ENCODE data around the gene DDX41.
A peak's percentile ranks its signal among the peaks of the same experiment; 100 is the strongest.

DDX41 gene

DNA sequence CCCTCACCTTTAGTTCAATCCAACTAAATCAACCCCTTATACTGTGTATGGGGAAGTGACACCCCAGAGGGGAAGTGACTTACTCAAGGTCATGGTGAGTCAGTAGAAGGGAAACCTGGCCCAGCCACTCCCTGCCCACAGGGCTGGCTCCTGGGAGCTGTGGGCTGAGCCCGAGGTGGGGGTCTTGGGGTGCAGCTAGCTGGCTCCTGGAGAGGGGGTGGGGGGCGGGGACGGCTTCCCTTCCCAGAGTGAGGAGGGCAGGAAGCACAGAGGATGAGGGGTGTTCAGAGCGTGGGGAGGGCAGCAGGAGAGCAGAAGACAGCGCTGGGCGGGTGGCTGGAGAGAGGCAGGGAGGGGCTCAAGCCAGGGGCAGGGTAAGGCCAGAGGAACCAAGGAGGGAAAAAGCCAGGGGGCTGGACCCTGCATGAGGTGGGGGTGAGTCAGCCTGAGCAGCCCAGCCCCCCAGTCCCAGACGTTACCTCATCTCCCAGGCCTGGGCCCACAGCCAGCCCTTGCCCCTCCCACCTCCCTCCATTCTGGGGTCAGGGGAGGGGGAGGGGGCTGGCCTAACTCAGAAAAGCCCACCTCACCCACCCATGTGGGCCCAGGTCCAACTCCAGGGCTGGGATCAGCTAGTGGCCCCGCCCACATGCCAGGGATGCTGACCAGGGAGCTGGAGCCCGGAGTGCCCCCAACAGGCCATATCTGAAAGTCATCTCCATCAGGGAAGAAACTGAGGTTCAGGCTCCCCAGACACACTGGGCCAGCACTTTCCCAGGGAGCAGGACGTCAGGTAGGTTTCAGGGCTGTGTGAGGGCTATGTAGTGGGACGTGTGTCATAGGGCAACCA lies 22.2 kb downstream of the DDX41 start:
- peak overlapping the region; percentile 82 for H3K9ac ChIP-seq (ENCODE audit: low read length)
- H3K9me3 ChIP-seq (ENCODE audit: low read length): no peaks in the 10 kb centered on the region
- peak overlapping the region; percentile 64 to 68 for H3K4me3 ChIP-seq (ENCODE audit: low read depth in 1 of 2, low read length in 2 of 2)
- peaks cover 57% of the 10 kb centered on the region for H3K4me1 ChIP-seq (ENCODE audit: insufficient read depth, low read length)
- H3K27ac ChIP-seq (ENCODE audit: low read depth, low read length): peak overlapping the region; percentile 100
- no peaks in the 10 kb centered on the region for H3K27me3 ChIP-seq (ENCODE audit: control insufficient read depth in 1 of 2, insufficient read depth in 2 of 2, low read length in 2 of 2)
- peaks cover 40% of the 10 kb centered on the region for H3K36me3 ChIP-seq (ENCODE audit: insufficient read depth, low read length)

GRCh38 chr5:177493795-177494345 lies 22.9 kb downstream of the DDX41 start:
- peaks cover 64% of the 10 kb centered on the region for H3K4me1 ChIP-seq (ENCODE audit: insufficient read depth, low read length)
- H3K9me3 ChIP-seq (ENCODE audit: low read length): no peaks in the 10 kb centered on the region
- H3K9ac ChIP-seq (ENCODE audit: low read length): peak overlapping the region; percentile 82
- peak overlapping the region; percentile 100 for H3K27ac ChIP-seq (ENCODE audit: low read depth, low read length)
- H3K27me3 ChIP-seq (ENCODE audit: control insufficient read depth in 1 of 2, insufficient read depth in 2 of 2, low read length in 2 of 2): no peaks in the 10 kb centered on the region
- peaks cover 46% of the 10 kb centered on the region for H3K36me3 ChIP-seq (ENCODE audit: insufficient read depth, low read length)
- peak overlapping the region; percentile 9 to 61 for H3K4me3 ChIP-seq (ENCODE audit: low read depth in 1 of 2, low read length in 2 of 2)

DNA sequence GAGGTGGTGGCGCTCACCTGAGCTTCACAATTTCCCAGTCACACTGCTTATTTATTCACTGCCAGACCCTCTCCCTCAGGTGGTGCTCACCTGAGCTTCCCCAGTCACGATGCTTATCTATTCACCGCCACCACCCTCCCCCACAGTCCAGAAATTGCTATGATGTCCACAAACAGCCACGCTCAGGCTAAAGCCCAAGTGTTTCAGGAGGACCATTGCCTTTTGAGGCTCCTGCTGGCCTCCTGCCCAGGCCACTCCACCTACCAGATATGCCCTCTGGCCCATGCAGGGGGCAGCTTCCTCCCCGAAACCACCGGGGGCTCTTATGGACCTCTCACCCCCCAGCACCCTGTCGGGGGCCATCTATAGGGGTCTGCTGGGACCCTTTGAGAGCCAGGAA lies 23.9 kb downstream of the DDX41 start:
- H3K4me3 ChIP-seq (ENCODE audit: low read depth in 1 of 2, low read length in 2 of 2): peak overlapping the region; percentile 2 to 61

GRCh38 chr5:177491983-177492746 lies 24.6 kb downstream of the DDX41 start:
- Histone ChIP-seq H3K27ac (ENCODE audit: low read depth, low read length) (peak overlapping the region; percentile 100), H3K27me3 (ENCODE audit: control insufficient read depth in 1 of 2, insufficient read depth in 2 of 2, low read length in 2 of 2) (no peaks in the 10 kb centered on the region), H3K4me1 (ENCODE audit: insufficient read depth, low read length) (peaks cover 71% of the 10 kb centered on the region), H3K9ac (ENCODE audit: low read length) (peak overlapping the region; percentile 82), H3K9me3 (ENCODE audit: low read length) (no peaks in the 10 kb centered on the region), H3K4me3 (ENCODE audit: low read depth in 1 of 2, low read length in 2 of 2) (peak overlapping the region; percentile 2 to 61), H3K36me3 (ENCODE audit: insufficient read depth, low read length) (peaks cover 63% of the 10 kb centered on the region)

More for the DNA sequence above, 23.9 kb downstream of the DDX41 start:
- Histone ChIP-seq H3K9ac (ENCODE audit: low read length) (peak overlapping the region; percentile 82), H3K27ac (ENCODE audit: low read depth, low read length) (peak overlapping the region; percentile 100), H3K27me3 (ENCODE audit: control insufficient read depth in 1 of 2, insufficient read depth in 2 of 2, low read length in 2 of 2) (no peaks in the 10 kb centered on the region), H3K9me3 (ENCODE audit: low read length) (no peaks in the 10 kb centered on the region), H3K4me1 (ENCODE audit: insufficient read depth, low read length) (peaks cover 65% of the 10 kb centered on the region), H3K36me3 (ENCODE audit: insufficient read depth, low read length) (peaks cover 56% of the 10 kb centered on the region)

- Histone ChIP-seq H3K36me3 (ENCODE audit: insufficient read depth, low read length) (peaks cover 68% of the 10 kb centered on the region), H3K27me3 (ENCODE audit: control insufficient read depth in 1 of 2, insufficient read depth in 2 of 2, low read length in 2 of 2) (no peaks in the 10 kb centered on the region), H3K9me3 (ENCODE audit: low read length) (no peaks in the 10 kb centered on the region), H3K4me1 (ENCODE audit: insufficient read depth, low read length) (peaks cover 72% of the 10 kb centered on the region), H3K9ac (ENCODE audit: low read length) (no peak overlapping the region), H3K27ac (ENCODE audit: low read depth, low read length) (peak overlapping the region; percentile 61), H3K4me3 (ENCODE audit: low read depth in 1 of 2, low read length in 2 of 2) (no peak overlapping the region)
Measured at GRCh38 chr5:177491429-177491945, 25.3 kb downstream of the DDX41 start.

DNA sequence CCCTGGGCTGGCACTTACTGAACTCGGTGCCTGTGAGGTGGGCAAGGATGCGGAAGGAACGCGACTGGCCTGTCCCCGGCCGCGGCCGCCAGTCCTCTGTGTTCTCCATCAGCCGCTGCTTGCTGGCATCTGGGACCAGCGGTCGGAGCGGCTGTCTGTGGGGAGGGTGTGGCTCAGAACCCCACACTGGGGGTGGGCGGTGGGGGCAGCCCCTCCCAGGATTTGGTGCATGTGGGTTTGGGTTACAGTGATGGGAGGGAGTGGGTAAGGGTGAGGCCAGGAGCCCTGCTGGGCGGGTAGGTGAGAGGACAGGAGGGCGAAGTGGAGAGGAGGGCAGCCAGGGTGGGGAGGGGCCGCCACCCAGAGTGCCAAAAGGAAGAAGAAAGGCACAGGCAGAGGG lies 25.8 kb downstream of the DDX41 start:
- Histone ChIP-seq H3K36me3 (ENCODE audit: insufficient read depth, low read length) (peaks cover 73% of the 10 kb centered on the region), H3K4me1 (ENCODE audit: insufficient read depth, low read length) (peaks cover 73% of the 10 kb centered on the region), H3K4me3 (ENCODE audit: low read depth in 1 of 2, low read length in 2 of 2) (peak overlapping the region in 1 of 2 donors; percentile 14), H3K27me3 (ENCODE audit: control insufficient read depth in 1 of 2, insufficient read depth in 2 of 2, low read length in 2 of 2) (no peaks in the 10 kb centered on the region), H3K27ac (ENCODE audit: low read depth, low read length) (peak overlapping the region; percentile 61), H3K9me3 (ENCODE audit: low read length) (no peaks in the 10 kb centered on the region), H3K9ac (ENCODE audit: low read length) (no peak overlapping the region)

- H3K9me3 ChIP-seq (ENCODE audit: low read length): no peaks in the 10 kb centered on the region
- peaks cover 75% of the 10 kb centered on the region for H3K36me3 ChIP-seq (ENCODE audit: insufficient read depth, low read length)
- no peaks in the 10 kb centered on the region for H3K27me3 ChIP-seq (ENCODE audit: control insufficient read depth in 1 of 2, insufficient read depth in 2 of 2, low read length in 2 of 2)
- H3K4me1 ChIP-seq (ENCODE audit: insufficient read depth, low read length): peaks cover 70% of the 10 kb centered on the region
- H3K4me3 ChIP-seq (ENCODE audit: low read depth in 1 of 2, low read length in 2 of 2): no peak overlapping the region
- H3K9ac ChIP-seq (ENCODE audit: low read length): no peak overlapping the region
- peak overlapping the region; percentile 61 for H3K27ac ChIP-seq (ENCODE audit: low read depth, low read length)
Measured at GRCh38 chr5:177490311-177490991, 26.3 kb downstream of the DDX41 start.

DNA sequence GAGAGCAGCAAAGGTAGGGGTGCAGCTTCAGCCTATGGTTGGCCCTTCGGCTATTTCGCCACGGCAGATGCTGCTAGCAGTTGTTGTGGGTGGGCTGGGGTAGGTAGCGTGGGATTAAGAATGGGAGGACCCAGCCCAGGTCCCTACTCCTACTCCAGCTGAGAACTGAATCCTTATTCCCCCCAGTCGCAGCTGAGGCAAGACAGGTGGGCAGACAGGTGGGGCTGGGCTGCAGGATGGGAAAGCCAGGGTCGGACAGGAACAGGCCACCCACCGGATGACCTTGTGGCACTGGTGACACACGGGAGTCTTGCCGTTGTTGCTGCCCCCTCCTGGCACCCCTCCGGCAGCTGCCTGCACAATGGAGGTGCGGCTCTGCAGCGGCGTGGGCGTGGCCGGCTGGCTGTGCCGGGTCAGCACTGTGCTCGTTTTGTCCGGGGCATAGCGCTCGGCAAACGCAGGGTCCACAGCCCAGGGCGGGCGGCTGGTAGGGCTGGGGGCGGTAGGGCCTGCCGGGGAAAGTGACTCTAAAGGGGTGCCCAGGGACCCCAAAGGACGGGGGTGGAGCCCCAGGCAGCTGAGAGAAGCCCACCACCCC lies 27.5 kb downstream of the DDX41 start:
- H3K27me3 ChIP-seq (ENCODE audit: control insufficient read depth in 1 of 2, insufficient read depth in 2 of 2, low read length in 2 of 2): no peaks in the 10 kb centered on the region
- peaks cover 83% of the 10 kb centered on the region for H3K36me3 ChIP-seq (ENCODE audit: insufficient read depth, low read length)
- no peak overlapping the region for H3K9ac ChIP-seq (ENCODE audit: low read length)
- H3K4me1 ChIP-seq (ENCODE audit: insufficient read depth, low read length): peaks cover 74% of the 10 kb centered on the region
- H3K4me3 ChIP-seq (ENCODE audit: low read depth in 1 of 2, low read length in 2 of 2): no peak overlapping the region
- H3K27ac ChIP-seq (ENCODE audit: low read depth, low read length): peak overlapping the region; percentile 43
- no peaks in the 10 kb centered on the region for H3K9me3 ChIP-seq (ENCODE audit: low read length)

DNA sequence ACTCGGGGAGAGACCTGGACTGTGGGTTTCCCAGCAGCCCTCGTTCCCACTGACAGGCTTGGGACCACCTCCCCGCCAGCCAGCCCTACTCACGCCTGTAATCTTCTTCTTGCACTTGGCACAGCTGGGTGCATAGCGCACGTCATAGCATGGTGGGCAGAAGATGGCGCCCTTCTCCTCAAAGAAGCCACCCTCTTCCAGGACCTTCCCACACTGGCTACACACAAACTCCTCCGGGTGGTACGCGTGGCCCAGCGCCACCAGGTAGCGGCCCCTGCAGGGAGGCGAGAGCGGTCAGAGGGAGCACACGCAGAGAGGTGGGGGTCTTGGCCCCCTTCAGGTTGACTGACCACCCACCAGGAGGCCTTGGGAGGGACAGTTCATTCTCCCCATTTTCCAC lies 28.8 kb downstream of the DDX41 start:
- Histone ChIP-seq H3K27me3 (ENCODE audit: control insufficient read depth in 1 of 2, insufficient read depth in 2 of 2, low read length in 2 of 2) (no peaks in the 10 kb centered on the region), H3K4me1 (ENCODE audit: insufficient read depth, low read length) (peaks cover 73% of the 10 kb centered on the region), H3K9ac (ENCODE audit: low read length) (no peak overlapping the region), H3K9me3 (ENCODE audit: low read length) (no peaks in the 10 kb centered on the region), H3K4me3 (ENCODE audit: low read depth in 1 of 2, low read length in 2 of 2) (no peak overlapping the region), H3K36me3 (ENCODE audit: insufficient read depth, low read length) (peaks cover 84% of the 10 kb centered on the region), H3K27ac (ENCODE audit: low read depth, low read length) (peak overlapping the region; percentile 41)

GRCh38 chr5:177487144-177487543 lies 29.6 kb downstream of the DDX41 start:
- Histone ChIP-seq H3K27me3 (ENCODE audit: control insufficient read depth in 1 of 2, insufficient read depth in 2 of 2, low read length in 2 of 2) (no peaks in the 10 kb centered on the region), H3K9me3 (ENCODE audit: low read length) (no peaks in the 10 kb centered on the region), H3K36me3 (ENCODE audit: insufficient read depth, low read length) (peaks cover 79% of the 10 kb centered on the region), H3K4me3 (ENCODE audit: low read depth in 1 of 2, low read length in 2 of 2) (no peak overlapping the region), H3K9ac (ENCODE audit: low read length) (no peak overlapping the region), H3K27ac (ENCODE audit: low read depth, low read length) (no peak overlapping the region), H3K4me1 (ENCODE audit: insufficient read depth, low read length) (peaks cover 73% of the 10 kb centered on the region)
